Activated naive CD8-positive, alpha-beta T cell (primary cell): Measurements from ENCODE around the gene RAB33A.
"Not testable (repeated sequence)": the region's sequence is repeated elsewhere in the genome, so short reads cannot be mapped to it uniquely, and the experiment has no call there.

Experiments used
- H3K27ac Mint-ChIP-seq: one replicate; pipeline ENCODE4 v1.8.0; 2021; ENCODE audit warnings: mixed read lengths
- H3K27me3 Mint-ChIP-seq: one replicate; pipeline ENCODE4 v1.8.0; 2021; ENCODE audit warnings: mixed read lengths
- H3K36me3 Mint-ChIP-seq: one replicate; pipeline ENCODE4 v1.8.0; 2021; ENCODE audit warnings: mixed read lengths
- H3K4me1 Mint-ChIP-seq: one replicate; pipeline ENCODE4 v1.8.0; 2021; ENCODE audit warnings: low read depth, mixed read lengths
- H3K4me3 Mint-ChIP-seq: one replicate; pipeline ENCODE4 v1.8.0; 2021; ENCODE audit warnings: mild to moderate bottlenecking, mixed read lengths
- H3K9me3 Mint-ChIP-seq: one replicate; pipeline ENCODE4 v1.8.0; 2021; ENCODE audit warnings: low read depth, mixed read lengths

Gene RAB33A

GRCh38 chrX:130184168-130184567 is 12.4 kb downstream of the RAB33A start:
- H3K36me3 Mint-ChIP-seq = peaks cover 2% of the 10 kb centered on the region
- no peak overlapping the region for H3K4me3 Mint-ChIP-seq
- H3K4me1 Mint-ChIP-seq = peaks cover 25% of the 10 kb centered on the region
- H3K27ac Mint-ChIP-seq = peak overlapping the region; percentile 75
- no peaks in the 10 kb centered on the region for H3K27me3 Mint-ChIP-seq
- H3K9me3 Mint-ChIP-seq = no peaks in the 10 kb centered on the region

- Mint-ChIP-seq H3K27me3 (no peaks in the 10 kb centered on the region), H3K36me3 (peaks cover under 1% of the 10 kb centered on the region), H3K27ac (peak overlapping the region; percentile 51), H3K9me3 (no peaks in the 10 kb centered on the region), H3K4me3 (no peak overlapping the region), H3K4me1 (peaks cover 18% of the 10 kb centered on the region)
These were observed 13.1 kb downstream of the RAB33A start for GRCh38 chrX:130184857-130185256.

GRCh38 chrX:130186651-130187050 is 14.9 kb downstream of the RAB33A start:
- Mint-ChIP-seq H3K4me3 (no peak overlapping the region), H3K4me1 (peaks cover 16% of the 10 kb centered on the region), H3K27ac (no peak overlapping the region), H3K9me3 (no peaks in the 10 kb centered on the region), H3K27me3 (no peaks in the 10 kb centered on the region), H3K36me3 (no peaks in the 10 kb centered on the region)

- Mint-ChIP-seq H3K36me3 (no peaks in the 10 kb centered on the region), H3K27me3 (no peaks in the 10 kb centered on the region), H3K4me3 (no peak overlapping the region), H3K27ac (no peak overlapping the region), H3K4me1 (peaks cover 1% of the 10 kb centered on the region), H3K9me3 (no peaks in the 10 kb centered on the region)
These were observed 19.0 kb downstream of the RAB33A start for GRCh38 chrX:130190801-130191200.

- Mint-ChIP-seq H3K27me3 (no peaks in the 10 kb centered on the region), H3K36me3 (no peaks in the 10 kb centered on the region), H3K27ac (no peak overlapping the region), H3K4me3 (no peak overlapping the region), H3K4me1 (peaks cover 1% of the 10 kb centered on the region), H3K9me3 (no peaks in the 10 kb centered on the region)
These were observed 24.7 kb downstream of the RAB33A start for GRCh38 chrX:130196466-130196865.

- Mint-ChIP-seq H3K4me1 (no peaks in the 10 kb centered on the region), H3K27ac (no peak overlapping the region)
These were observed 25.7 kb downstream of the RAB33A start for GRCh38 chrX:130197464-130197863.

GRCh38 chrX:130204647-130205046 is 32.9 kb downstream of the RAB33A start:
- Mint-ChIP-seq H3K36me3 (peaks cover 2% of the 10 kb centered on the region), H3K4me1 (no peaks in the 10 kb centered on the region), H3K4me3 (no peak overlapping the region), H3K27ac (no peak overlapping the region), H3K27me3 (no peaks in the 10 kb centered on the region), H3K9me3 (no peaks in the 10 kb centered on the region)

More at GRCh38 chrX:130197464-130197863, 25.7 kb downstream of the RAB33A start:
- Mint-ChIP-seq H3K36me3 (no peaks in the 10 kb centered on the region), H3K27me3 (no peaks in the 10 kb centered on the region), H3K9me3 (no peaks in the 10 kb centered on the region), H3K4me3 (no peak overlapping the region)

GRCh38 chrX:130211415-130212186 is 39.8 kb downstream of the RAB33A start:
- H3K27me3 Mint-ChIP-seq = no peaks in the 10 kb centered on the region
- H3K27ac Mint-ChIP-seq = no peak overlapping the region
- H3K4me3 Mint-ChIP-seq = no peak overlapping the region
- peaks cover 3% of the 10 kb centered on the region for H3K36me3 Mint-ChIP-seq
- no peaks in the 10 kb centered on the region for H3K9me3 Mint-ChIP-seq
- peaks cover 2% of the 10 kb centered on the region for H3K4me1 Mint-ChIP-seq

- Mint-ChIP-seq H3K4me1 (peaks cover 2% of the 10 kb centered on the region), H3K4me3 (no peak overlapping the region), H3K9me3 (no peaks in the 10 kb centered on the region), H3K36me3 (peaks cover 7% of the 10 kb centered on the region), H3K27ac (peak overlapping the region; percentile 30), H3K27me3 (no peaks in the 10 kb centered on the region)
These were observed 40.6 kb downstream of the RAB33A start for GRCh38 chrX:130212371-130212770.

- H3K4me1 Mint-ChIP-seq = peaks cover 2% of the 10 kb centered on the region
- H3K27me3 Mint-ChIP-seq = no peaks in the 10 kb centered on the region
- H3K4me3 Mint-ChIP-seq = no peak overlapping the region
- H3K36me3 Mint-ChIP-seq = peaks cover 7% of the 10 kb centered on the region
- H3K9me3 Mint-ChIP-seq = no peaks in the 10 kb centered on the region
- no peak overlapping the region for H3K27ac Mint-ChIP-seq
These were observed 41.6 kb downstream of the RAB33A start for GRCh38 chrX:130213376-130213775.

GRCh38 chrX:130216320-130216719 is 44.6 kb downstream of the RAB33A start:
- Mint-ChIP-seq H3K4me3 (no peak overlapping the region), H3K4me1 (peaks cover 5% of the 10 kb centered on the region), H3K27me3 (no peaks in the 10 kb centered on the region), H3K27ac (no peak overlapping the region), H3K36me3 (peaks cover 7% of the 10 kb centered on the region), H3K9me3 (no peaks in the 10 kb centered on the region)

GRCh38 chrX:130224810-130225209 is 53.0 kb downstream of the RAB33A start:
- Mint-ChIP-seq H3K4me3 (no peak overlapping the region), H3K27ac (no peak overlapping the region), H3K4me1 (peaks cover 1% of the 10 kb centered on the region), H3K27me3 (no peaks in the 10 kb centered on the region), H3K36me3 (peaks cover 2% of the 10 kb centered on the region), H3K9me3 (no peaks in the 10 kb centered on the region)

- H3K36me3 Mint-ChIP-seq = peaks cover 6% of the 10 kb centered on the region
- no peak overlapping the region for H3K27ac Mint-ChIP-seq
- no peaks in the 10 kb centered on the region for H3K4me1 Mint-ChIP-seq
- H3K27me3 Mint-ChIP-seq = no peaks in the 10 kb centered on the region
- H3K4me3 Mint-ChIP-seq = no peak overlapping the region
- H3K9me3 Mint-ChIP-seq = no peaks in the 10 kb centered on the region
These were observed 57.1 kb downstream of the RAB33A start for GRCh38 chrX:130228871-130229270.

GRCh38 chrX:130231184-130231583 is 59.4 kb downstream of the RAB33A start:
- H3K9me3 Mint-ChIP-seq, H3K4me3 Mint-ChIP-seq, H3K4me1 Mint-ChIP-seq, H3K27me3 Mint-ChIP-seq, H3K27ac Mint-ChIP-seq, H3K36me3 Mint-ChIP-seq: not testable (repeated sequence)
